Measurements from ENCODE around the gene LAIR1.

GRCh38 chr19:54393381-54393780, 28.6 kb upstream of the LAIR1 start:
- TF ChIP-seq CTCF (tag by site-specific recombination; IDR thresholded peaks at IDR 0.05) (no peak), REST (tag by site-specific recombination; IDR thresholded peaks at IDR 0.05) (no peak), ZNF433 (tag by site-specific recombination; IDR thresholded peaks at IDR 0.05; ENCODE audit: low read depth) (no peak), ZBTB8A (tag by site-specific recombination; IDR thresholded peaks at IDR 0.05) (no peak), ZNF394 (tag by site-specific recombination; IDR thresholded peaks at IDR 0.05; ENCODE audit: borderline replicate concordance) (no peak), ZNF626 (tag by site-specific recombination; IDR thresholded peaks at IDR 0.05) (no peak), PRDM4 (tag by site-specific recombination; IDR thresholded peaks at IDR 0.05) (no peak), ZNF623 (tag by site-specific recombination; IDR thresholded peaks at IDR 0.05) (no peak), SETDB1 (IDR thresholded peaks at IDR 0.05; ENCODE audit: insufficient read length, low read length) (no peak), PRDM1 (tag by site-specific recombination; IDR thresholded peaks at IDR 0.05) (no peak), ZFP41 (tag by site-specific recombination; IDR thresholded peaks at IDR 0.05; ENCODE audit: borderline replicate concordance) (no peak), ZNF341 (tag by site-specific recombination; IDR thresholded peaks at IDR 0.05; ENCODE audit: low read depth) (no peak), ZNF830 (tag by site-specific recombination; IDR thresholded peaks at IDR 0.05; ENCODE audit: low read depth) (no peak)
